NCI-H510A treated with DMSO at 0.1 percent for 48 hours (cell line): ENCODE measurements around the gene CDCA8.
"Not testable (repeated sequence)": the region's sequence is repeated elsewhere in the genome, so short reads cannot be mapped to it uniquely, and the experiment has no call there.

ENCODE experiments used
- DNase-seq: peaks from one replicate; lab custom pipeline; 2025; lab: John Stamatoyannopoulos, UW

Gene CDCA8

DNA sequence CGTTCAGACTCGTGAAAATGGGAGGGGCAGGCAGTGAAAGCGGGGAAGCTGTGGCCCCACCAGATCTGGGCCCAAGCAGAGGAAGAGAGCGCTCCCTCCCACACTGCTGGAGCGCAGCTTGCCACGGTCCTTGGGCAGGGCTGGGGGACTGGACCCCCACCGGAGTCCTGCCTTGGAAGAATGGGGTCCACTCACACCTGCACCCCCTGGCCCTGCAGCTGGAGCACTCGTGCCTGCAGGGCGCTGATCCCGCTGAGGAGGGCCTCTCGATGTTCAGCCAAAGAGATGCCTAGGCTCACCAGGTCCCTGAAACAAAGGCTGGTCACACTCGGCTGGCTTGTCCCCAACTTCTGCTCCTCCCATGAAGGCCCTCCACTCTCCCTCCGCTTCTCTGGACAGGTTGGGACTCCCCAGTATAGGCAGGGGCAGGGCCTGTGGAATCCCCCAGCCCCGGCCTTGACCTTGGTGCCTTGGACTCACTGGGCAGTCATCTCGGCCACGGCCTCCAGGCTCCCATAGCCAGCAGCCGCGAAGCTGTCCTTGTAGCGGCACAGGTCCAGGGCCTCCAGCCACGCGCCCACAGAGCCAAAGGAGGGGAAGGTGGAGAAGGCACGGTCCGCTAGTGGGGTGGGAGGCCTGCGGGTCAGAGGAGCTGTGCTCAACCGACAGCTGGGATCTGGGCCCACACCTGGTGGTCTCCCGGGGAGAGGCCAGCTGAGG is 26.0 kb downstream of the CDCA8 start:
- no peak for DNase-seq

GRCh38 chr1:37718901-37719571 is 26.7 kb downstream of the CDCA8 start:
- no peak for DNase-seq

GRCh38 chr1:37719572-37720195 is 27.4 kb downstream of the CDCA8 start:
- no peak for DNase-seq

- no peak for DNase-seq
Measured at GRCh38 chr1:37720231-37721130, 28.2 kb downstream of the CDCA8 start.

GRCh38 chr1:37721565-37721964 is 29.2 kb downstream of the CDCA8 start:
- no peak for DNase-seq

GRCh38 chr1:37722181-37723071 is 30.1 kb downstream of the CDCA8 start:
- DNase-seq, result no peak

DNA sequence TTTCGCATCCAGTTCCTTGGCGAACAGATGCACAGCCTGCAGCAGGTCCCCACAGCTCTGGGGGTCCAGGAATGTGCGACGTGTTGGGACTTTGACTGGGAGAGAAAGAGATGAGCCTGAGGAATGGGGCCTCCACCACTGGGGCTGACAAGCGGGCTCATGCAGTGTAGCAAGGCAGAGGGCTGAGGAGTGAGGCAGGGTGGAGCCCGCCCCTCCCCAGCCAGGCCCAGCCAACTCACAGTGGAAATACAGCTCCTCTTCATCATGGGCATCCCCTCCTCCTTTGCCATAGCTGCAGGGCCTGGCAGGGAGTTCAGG is 30.7 kb downstream of the CDCA8 start:
- no peak for DNase-seq

DNA sequence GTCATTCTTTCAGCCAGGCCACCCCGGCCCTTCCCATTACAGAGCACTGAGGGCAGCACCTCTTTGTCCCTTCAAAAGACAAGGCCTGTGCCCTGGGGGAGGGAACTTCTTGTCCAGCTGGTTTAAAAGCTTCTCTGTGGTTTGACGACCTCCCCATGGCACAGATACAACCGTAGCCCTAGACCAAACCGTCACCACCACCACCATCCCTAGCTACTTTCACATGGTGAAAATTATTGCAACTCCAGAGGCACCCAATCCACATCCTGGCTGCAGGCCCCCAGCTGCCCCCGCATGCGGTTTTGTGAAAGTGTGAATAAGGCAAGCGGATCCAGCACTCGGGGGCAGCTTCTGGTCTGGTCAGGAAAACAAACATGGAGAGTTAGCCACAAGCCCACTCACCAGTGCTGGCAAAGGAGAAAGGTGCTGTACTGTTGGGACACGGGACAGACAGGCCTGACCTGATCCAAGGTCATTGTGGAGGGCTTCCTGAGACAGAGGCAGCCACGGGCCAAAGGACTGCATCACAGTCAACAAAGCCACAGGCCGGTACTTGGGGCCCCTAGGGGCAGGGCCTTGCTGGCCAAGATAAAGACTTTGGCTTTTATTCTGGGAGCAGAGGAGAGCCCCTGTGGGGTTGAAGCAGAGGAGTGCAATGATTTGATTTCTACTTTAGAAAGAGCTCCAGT is 31.2 kb downstream of the CDCA8 start:
- DNase-seq, result no peak

DNA sequence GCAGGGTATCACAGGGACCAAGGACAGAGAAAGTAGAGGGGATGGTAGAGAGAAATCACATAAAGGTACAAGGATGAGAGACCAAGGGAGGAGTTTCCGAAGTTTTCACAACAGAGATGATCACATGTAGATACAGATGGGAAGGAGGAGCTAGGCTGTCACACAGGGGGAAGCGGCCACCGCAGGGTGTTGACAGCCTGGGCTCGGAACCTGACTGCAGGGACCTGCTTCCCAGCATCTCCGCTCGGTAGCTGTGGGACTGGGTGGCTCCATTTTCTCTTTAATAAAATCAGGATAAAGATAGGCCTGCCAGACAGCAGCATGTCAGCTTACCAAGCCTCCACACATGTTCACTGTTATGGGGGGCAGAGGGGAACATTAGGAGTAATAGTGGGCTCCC is 32.3 kb downstream of the CDCA8 start:
- DNase-seq, result no peak

- no peak for DNase-seq
Measured at GRCh38 chr1:37725851-37726613, 33.7 kb downstream of the CDCA8 start.

DNA sequence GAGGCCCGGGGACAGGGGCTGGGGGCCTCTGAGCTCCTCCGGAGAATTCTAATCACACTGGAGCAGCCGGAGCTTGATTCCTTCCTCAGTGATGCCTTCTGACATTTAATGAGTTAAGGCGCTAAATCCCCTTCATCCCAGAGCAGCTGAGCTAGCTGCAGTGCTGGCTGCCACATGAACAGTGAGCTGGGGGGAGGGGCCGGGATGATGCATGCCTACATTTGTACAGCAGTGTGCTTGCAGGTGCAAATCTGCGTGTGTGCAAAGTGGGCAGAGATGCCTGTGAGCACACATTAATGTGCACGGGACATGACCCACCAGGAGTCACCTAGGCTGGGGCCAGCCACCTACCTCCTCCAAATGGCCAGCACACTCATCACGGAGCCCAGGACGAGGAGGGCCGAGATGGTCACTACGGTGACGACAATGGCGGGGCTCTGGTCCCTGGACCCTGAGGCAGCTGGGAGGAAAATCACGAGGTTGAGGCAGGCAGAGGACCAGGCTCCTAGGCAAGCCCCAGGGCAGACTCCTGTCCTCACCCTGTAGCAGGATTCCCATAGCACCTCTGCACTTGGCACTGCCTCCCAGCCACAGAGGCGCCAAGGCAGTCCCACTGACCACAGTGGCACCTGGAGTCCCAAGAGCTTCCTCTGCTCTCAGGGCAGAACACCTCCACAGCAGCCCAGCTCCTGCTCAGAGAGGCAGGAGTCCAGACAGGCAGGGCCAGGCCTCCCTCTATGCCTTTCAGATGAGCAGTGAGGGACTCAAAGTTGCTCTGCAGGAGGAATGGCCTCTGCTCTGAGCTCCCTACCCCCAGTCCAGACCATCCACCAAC is 34.7 kb downstream of the CDCA8 start:
- no peak for DNase-seq

- no peak for DNase-seq
Measured at GRCh38 chr1:37728416-37728815, 36.1 kb downstream of the CDCA8 start.

GRCh38 chr1:37730376-37730775 is 38.1 kb downstream of the CDCA8 start:
- DNase-seq, result no peak

- DNase-seq, result no peak
Measured at GRCh38 chr1:37731312-37732019, 39.1 kb downstream of the CDCA8 start.

GRCh38 chr1:37732111-37732780 is 39.9 kb downstream of the CDCA8 start:
- no peak for DNase-seq

DNA sequence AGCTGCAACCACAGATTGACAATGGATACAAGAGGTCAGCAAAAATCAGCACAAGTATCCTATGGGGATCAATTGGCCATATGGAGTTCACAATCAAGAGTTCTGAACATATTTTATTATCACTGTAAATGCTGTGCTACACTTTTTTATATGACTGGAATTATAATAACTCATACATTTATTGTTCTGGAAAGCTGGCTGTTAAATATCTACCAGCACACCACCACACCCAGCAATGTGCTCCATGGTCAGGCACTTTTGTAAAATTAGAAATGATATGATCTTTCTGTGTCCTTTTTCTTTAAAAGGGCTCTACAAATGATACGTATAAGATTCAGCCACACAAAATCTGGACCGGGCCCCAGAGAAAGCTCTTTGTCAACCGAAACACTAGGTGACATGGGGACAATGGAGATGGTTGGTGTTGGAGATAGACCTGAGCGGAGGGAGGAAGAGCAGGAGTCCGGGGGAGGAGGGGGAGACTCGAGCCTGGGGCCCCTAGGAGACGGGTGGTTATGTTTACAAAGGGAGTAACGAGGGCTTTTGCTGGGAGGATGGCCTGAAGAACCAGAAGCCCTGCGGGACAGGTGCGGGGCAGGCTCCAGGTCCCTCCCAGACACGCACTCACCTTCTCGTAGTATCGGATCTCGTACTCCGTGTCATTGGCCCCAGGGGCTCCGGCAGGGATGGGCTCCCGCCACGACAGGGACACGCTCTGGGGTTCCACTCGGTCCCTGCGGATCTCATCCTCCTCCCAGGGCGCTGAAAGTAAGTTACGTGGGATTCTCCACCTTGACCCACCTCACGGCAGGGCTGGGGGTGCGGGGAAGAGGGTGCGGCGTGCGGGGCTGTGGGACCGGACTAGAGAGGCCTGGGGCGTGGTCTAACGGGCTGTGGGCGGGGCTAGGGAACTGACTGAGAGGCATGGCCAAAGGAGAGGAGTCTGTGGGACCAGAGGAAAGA is 42.6 kb downstream of the CDCA8 start:
- DNase-seq, result no peak

DNA sequence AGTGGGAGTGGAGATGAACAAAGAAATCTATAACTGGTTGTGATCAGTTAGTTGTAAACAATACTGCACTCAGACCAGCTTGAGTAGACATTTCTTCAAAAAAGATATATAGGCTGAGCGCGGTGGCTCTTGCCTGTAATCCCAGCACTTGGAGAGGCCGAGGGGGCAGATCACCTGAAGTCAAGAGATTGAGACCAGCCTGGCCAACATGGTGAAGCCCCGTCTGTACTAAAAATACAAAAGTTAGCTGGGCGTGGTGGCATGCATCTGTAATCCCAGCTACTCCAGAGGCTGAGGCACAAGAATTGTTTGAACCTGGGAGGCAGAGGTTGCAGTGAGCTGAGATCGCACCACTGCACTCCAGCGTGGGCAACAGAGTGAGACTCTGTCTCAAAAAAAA is 45.7 kb downstream of the CDCA8 start:
- DNase-seq, result not testable (repeated sequence)
